ENCODE results near the gene PRXL2A. TPM values are rescaled to one million over a fixed set of nuclear protein-coding genes. Genes with fewer than 3 reads are reported as not detected.

The PRXL2A gene
- total RNA-seq, 4 donors from 2014 or later = 15.4 to 26.6 (median 25.5) TPM

DNA sequence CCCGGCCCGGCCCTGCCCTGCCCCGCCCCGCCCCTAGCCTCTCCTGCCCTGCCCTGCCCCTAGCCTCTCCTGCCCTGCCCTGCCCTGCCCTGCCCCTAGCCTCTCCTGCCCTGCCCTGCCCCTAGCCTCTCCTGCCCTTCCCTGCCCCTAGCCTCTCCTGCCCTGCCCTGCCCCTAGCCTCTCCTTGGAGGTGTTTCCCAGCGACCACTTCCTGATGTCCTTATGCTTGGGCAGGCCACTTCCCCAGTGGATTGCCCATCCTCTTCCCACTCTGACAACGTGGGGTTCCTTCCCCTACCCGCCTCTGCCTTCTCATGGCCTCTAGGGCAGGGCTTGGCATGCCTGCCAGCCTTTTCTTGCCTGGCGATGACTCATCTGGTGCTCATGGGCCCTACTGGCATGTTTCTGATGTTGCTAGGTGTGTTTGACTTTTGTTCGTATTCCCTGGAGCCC is 21.2 kb downstream of the PRXL2A start:
- peaks cover 9 to 63% (median 51%) of the 10 kb centered on the region in 4 donors for H3K36me3 ChIP-seq

DNA sequence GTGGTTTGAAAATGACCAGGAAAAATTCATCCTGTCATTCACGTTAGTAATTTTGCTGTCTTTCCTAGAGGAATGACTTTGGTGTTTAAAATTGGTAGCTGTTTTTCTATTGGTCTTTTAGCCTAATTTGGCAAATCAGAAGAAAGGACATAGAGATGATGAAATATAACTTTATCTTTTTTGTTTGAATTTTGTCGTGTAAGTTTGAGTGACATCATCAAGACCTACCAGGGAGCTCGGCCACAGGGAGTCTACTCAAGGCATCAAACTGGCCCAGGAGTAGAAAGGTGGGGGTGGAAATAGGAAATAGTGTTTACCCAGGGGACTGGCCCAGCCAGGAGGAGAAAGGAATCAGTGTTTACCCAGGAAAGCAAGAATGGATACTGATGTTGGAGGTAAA is 24.8 kb downstream of the PRXL2A start:
- Histone ChIP-seq H3K36me3 (peaks cover 0 to 30% (median 21%) of the 10 kb centered on the region in 4 donors), H3K4me1 (no peaks in the 10 kb centered on the region), H3K4me3 (no peak overlapping the region), H3K27ac (replicated peaks in 1 of 4) (no peak overlapping the region), H3K27me3 (no peaks in the 10 kb centered on the region), H3K9me3 (no peaks in the 10 kb centered on the region)
- WGBS = 81% methylated on average over 3 of the region's 3 CpGs
- intact Hi-C loops (cut with DNase I) = no loop called here
- TF ChIP-seq EP300 (IDR thresholded peaks at IDR 0.05) = no peak
- no peak for TF ChIP-seq POLR2A (IDR thresholded peaks at IDR 0.05; ENCODE audit: low read depth)
- no peak for TF ChIP-seq POLR2AphosphoS5 (IDR thresholded peaks at IDR 0.05)
- TF ChIP-seq CTCF (IDR thresholded peaks at IDR 0.05) = no peak
- DNase-seq (ENCODE audit: extremely low spot score) = no peak

More for the DNA sequence above, 21.2 kb downstream of the PRXL2A start:
- Histone ChIP-seq H3K27me3 (no peaks in the 10 kb centered on the region), H3K4me1 (no peaks in the 10 kb centered on the region), H3K4me3 (no peak overlapping the region), H3K27ac (replicated peaks in 1 of 4) (no peak overlapping the region), H3K9me3 (no peaks in the 10 kb centered on the region)
- WGBS = 67% methylated on average over 5 of the region's 9 CpGs
- intact Hi-C loops (cut with DNase I) = no loop called here
- TF ChIP-seq POLR2AphosphoS5 (IDR thresholded peaks at IDR 0.05) (peak in 1 of 2 donors; percentile 18), CTCF (IDR thresholded peaks at IDR 0.05) (no peak)
- DNase-seq (ENCODE audit: extremely low spot score) = no peak

DNA sequence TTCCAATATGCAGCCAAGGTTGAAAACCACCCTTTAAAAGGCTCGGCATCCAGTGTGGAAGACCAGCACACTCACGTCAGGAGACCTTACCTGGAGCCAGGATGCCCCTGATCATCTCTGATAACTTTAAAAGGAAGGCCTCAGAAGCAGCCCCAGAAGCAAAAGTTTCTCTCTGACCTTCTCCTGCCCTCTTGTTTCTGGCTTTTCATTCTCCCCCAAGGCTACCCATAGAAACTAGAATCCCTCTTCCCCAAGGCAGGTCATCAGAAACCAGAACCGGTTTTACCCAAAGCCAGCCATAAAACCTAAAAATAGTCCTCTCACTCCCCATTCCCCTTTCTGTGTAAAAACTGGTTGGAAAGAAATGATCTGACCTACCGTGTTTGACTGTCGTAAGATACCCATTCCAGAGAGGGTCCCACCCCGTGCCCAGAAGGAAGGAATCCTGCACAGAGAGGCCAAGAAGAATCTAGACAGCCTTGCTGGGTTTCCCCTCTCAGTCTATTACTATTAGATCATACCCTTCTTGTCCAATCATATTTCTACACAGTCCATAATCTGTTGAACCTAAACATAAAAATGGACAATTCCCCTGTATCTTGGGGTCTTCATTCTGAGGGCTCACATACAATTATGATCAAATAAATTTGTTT is 28.2 kb downstream of the PRXL2A start:
- peaks cover 0 to 17% (median 5%) of the 10 kb centered on the region in 4 donors for H3K36me3 ChIP-seq
- intact Hi-C loops (cut with DNase I) = no loop called here
- H3K4me3 ChIP-seq = no peak overlapping the region
- no peak for DNase-seq (ENCODE audit: extremely low spot score)
- H3K27me3 ChIP-seq = no peaks in the 10 kb centered on the region
- WGBS = 77% methylated on average over 6 of the region's 6 CpGs
- TF ChIP-seq CTCF (IDR thresholded peaks at IDR 0.05) (no peak), EP300 (IDR thresholded peaks at IDR 0.05) (no peak), POLR2A (IDR thresholded peaks at IDR 0.05; ENCODE audit: low read depth) (no peak), POLR2AphosphoS5 (IDR thresholded peaks at IDR 0.05) (no peak)
- H3K27ac ChIP-seq (replicated peaks in 1 of 4) = no peak overlapping the region
- no peaks in the 10 kb centered on the region for H3K4me1 ChIP-seq
- no peaks in the 10 kb centered on the region for H3K9me3 ChIP-seq

GRCh38 chr10:80437227-80437626 is 28.9 kb downstream of the PRXL2A start:
- Histone ChIP-seq H3K27ac (replicated peaks in 1 of 4) (no peak overlapping the region), H3K36me3 (peaks cover 0 to 11% (median 1%) of the 10 kb centered on the region in 4 donors), H3K9me3 (no peaks in the 10 kb centered on the region), H3K4me1 (no peaks in the 10 kb centered on the region), H3K4me3 (no peak overlapping the region), H3K27me3 (no peaks in the 10 kb centered on the region)
- no peak for TF ChIP-seq POLR2AphosphoS5 (IDR thresholded peaks at IDR 0.05)
- no peak for TF ChIP-seq POLR2A (IDR thresholded peaks at IDR 0.05; ENCODE audit: low read depth)
- TF ChIP-seq CTCF (IDR thresholded peaks at IDR 0.05) = no peak
- no peak for DNase-seq (ENCODE audit: extremely low spot score)
- WGBS = 73% methylated on average over 2 of the region's 2 CpGs
- intact Hi-C loops (cut with DNase I) = no loop called here

- Histone ChIP-seq H3K9me3 (no peaks in the 10 kb centered on the region), H3K36me3 (no peaks in the 10 kb centered on the region), H3K4me3 (no peak overlapping the region), H3K27me3 (no peaks in the 10 kb centered on the region), H3K27ac (replicated peaks in 1 of 4) (no peak overlapping the region), H3K4me1 (peaks cover 0 to 17% (median 10%) of the 10 kb centered on the region in 4 donors)
- intact Hi-C loops (cut with DNase I) = no loop called here
- no peak for DNase-seq (ENCODE audit: extremely low spot score)
- WGBS = 94% methylated on average over 4 of the region's 8 CpGs
- TF ChIP-seq EP300 (IDR thresholded peaks at IDR 0.05) = no peak
- TF ChIP-seq POLR2AphosphoS5 (IDR thresholded peaks at IDR 0.05) = no peak
- no peak for TF ChIP-seq POLR2A (IDR thresholded peaks at IDR 0.05; ENCODE audit: low read depth)
- no peak for TF ChIP-seq CTCF (IDR thresholded peaks at IDR 0.05)
These were observed 33.5 kb downstream of the PRXL2A start for GRCh38 chr10:80441831-80442230.
